GM13976 (cell line): ENCODE data around the gene TAS1R1.

Experiments
- DNase-seq: peaks from one replicate; pipeline ENCODE4 v3.0.0; 2012; ENCODE audit warnings: low spot score
- in situ Hi-C: fragments of 300-500 bp; cut with MboI; formaldehyde crosslinking; loops from one replicate; pipeline ENCODE4 v1.12.0; 2022; ENCODE audit warnings: low sequenced_read_pairs, mixed read lengths, inconsistent platforms; ENCODE audit not compliant: unreplicated experiment
- TF ChIP-seq, protein P1 (sequence below): IDR thresholded peaks from 2 replicates; pipeline ENCODE4 v1.5.1; 2012; ENCODE audit warnings: borderline replicate concordance, mild to moderate bottlenecking; ENCODE audit not compliant: insufficient read depth; ENCODE audit errors: extremely low read depth, missing control alignments, control extremely low read depth

TAS1R1 gene

DNA sequence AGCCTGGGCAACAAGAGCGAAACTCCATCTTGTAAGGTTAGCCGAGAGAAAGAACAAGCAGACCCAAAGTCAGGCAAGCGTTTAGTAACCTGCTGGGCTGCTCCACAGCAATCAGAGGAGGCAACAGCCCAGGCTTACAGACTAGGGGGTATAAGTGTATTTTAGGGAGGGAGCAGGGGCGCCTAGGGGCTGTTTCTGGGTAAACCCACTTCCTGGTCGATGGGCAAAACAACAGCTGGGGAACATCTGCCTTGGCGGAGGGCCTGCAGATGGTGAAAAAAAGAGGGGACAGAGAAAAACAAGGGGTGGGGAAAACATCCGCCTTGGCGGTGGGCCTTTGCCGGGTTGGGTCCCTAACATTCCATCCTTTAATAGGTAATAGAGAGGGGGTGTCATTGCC lies 5.2 kb downstream of the TAS1R1 start:
- TF ChIP-seq, protein P1, sequence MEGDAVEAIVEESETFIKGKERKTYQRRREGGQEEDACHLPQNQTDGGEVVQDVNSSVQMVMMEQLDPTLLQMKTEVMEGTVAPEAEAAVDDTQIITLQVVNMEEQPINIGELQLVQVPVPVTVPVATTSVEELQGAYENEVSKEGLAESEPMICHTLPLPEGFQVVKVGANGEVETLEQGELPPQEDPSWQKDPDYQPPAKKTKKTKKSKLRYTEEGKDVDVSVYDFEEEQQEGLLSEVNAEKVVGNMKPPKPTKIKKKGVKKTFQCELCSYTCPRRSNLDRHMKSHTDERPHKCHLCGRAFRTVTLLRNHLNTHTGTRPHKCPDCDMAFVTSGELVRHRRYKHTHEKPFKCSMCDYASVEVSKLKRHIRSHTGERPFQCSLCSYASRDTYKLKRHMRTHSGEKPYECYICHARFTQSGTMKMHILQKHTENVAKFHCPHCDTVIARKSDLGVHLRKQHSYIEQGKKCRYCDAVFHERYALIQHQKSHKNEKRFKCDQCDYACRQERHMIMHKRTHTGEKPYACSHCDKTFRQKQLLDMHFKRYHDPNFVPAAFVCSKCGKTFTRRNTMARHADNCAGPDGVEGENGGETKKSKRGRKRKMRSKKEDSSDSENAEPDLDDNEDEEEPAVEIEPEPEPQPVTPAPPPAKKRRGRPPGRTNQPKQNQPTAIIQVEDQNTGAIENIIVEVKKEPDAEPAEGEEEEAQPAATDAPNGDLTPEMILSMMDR = no peak
- in situ Hi-C loops = no loop called here
- DNase-seq = no peak

DNA sequence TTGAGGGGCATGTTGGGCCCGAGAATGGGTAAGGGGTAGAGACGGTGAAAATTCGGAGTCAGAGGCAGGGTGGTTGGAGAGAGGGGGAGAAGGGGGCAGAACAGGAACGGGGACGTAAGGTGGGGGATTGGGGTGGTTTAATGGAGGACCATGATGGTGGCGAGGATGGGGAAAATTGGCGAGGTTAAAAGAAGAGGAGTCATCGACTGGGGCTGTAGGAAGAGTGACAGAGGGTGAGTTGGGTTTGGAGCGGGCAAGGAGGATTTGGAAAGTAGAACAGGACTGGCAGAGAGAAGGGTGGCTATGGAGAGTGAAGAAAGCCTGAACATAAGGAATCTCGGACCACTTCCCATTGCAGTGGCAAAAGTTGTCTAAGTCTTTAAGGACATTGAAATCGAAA lies 13.9 kb downstream of the TAS1R1 start:
- no peak for DNase-seq
- in situ Hi-C loops = no loop called here
- TF ChIP-seq, protein P1 = no peak

DNA sequence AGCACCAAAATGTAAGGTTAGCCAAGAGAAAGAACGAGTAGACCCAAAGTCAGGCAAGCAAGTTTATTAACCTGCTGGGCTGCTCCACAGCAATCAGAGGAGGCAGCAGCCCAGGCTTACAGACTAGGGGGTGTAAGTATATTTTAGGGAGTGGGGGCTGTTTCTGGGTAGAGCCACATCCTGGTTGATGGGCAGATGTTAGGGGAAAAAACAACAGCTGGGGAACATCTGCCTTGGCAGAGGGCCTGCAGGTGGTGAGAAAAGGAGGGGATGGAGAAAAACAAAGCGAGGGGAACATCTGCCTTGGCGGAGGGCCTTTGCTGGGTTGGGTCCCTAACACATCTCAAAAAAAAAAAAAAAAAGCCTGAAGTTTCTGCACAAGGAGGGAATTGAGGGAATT lies 15.0 kb downstream of the TAS1R1 start:
- TF ChIP-seq, protein P1 = no peak
- in situ Hi-C loops = no loop called here
- no peak for DNase-seq

- TF ChIP-seq, protein P1 = no peak
- no peak for DNase-seq
- in situ Hi-C loops = no loop called here
These were observed 15.9 kb downstream of the TAS1R1 start for GRCh38 chr1:6570987-6571386.

DNA sequence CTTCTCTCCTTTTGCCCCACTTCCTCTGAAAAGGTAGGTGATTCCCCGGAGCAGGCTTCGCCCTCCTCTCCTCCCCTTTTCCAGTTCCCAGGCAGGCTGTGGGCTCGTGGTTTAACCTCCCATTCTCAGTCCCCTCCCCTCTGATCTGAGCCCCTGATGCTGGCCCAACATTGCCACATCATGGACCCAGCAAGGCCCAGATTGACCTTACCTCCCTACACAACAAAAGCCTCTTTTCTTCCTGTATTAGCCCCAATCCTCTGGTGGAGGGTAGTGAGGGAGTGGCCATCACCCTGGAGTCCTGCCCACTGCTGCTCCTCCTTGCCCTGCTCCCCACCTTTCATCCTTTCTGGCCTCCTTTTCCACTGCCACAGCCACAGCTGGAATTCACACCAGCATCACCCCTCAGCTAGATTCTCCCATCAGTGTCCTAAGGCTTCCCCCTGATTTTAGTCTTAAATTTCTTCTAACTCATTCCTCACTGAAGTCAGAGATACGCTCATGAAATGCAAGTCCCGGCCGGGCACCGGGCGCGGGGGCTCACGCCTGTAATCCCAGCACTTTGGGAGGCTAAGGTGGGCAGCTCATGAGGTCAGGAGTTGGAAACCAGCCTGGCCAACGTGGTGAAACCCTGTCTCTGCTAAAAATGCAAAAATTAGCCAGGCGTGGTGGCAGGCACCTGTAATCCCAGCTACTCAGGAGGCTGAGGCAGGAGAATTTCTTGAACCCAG lies 17.7 kb downstream of the TAS1R1 start:
- TF ChIP-seq, protein P1 = no peak
- in situ Hi-C loops = no loop called here
- no peak for DNase-seq

DNA sequence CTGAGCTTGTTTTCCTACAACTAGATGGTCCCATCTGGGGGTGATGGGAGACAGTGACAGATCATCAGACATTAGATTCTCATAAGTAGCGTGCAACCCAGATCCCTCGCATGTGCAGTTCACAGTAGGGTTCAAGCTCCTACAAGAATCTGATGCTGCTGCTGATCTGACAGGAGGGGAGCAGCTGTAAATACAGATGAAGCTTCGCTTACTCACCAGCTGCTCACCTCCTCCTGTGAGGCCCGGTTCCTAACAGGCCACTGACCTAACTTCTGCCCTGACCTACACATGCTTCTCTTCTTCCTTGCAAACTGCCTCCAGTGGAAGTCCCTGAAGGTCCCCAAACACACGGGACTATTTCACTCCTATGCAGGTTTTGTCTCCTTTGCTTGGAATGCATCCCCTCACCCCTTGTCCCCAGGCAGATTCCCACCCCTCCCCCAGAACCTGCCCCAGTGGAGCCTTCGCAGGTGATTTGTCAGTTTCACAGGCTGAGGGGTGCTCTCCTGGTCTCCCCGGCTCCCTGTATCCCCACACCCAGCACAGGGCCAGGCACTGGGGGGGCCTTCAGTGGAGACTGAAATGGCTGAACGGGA lies 19.0 kb downstream of the TAS1R1 start:
- in situ Hi-C loops = no loop called here
- DNase-seq = no peak

More for the DNA sequence above, 19.0 kb downstream of the TAS1R1 start:
- TF ChIP-seq, protein P1 = no peak
